Fibroblast of skin of back (primary cell): ENCODE data around the gene BMAL2.
A peak's percentile ranks its signal among the peaks of the same experiment; 100 is the strongest.

ENCODE experiments used
- DNase-seq: peaks from one replicate; pipeline ENCODE4 v3.0.0-alpha.2; 2013

BMAL2 gene

DNA sequence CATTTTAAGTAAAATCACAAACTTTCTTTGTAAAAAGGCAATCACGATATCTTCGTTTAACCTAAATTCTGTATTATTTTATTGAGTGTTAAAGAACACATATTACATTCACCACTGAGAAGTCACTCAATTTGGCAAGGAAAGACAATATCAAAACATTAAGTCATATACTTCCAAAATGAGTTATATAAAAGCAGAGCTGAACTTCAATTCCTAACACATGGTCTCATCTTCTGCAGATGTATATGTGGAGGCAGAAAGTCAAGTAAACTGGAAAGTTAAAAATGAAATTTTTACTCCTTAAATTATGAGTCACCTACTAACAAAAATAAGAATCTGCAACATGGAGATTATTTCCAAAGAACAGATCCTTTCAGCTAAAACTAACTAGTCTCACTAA, 28.7 kb downstream of the BMAL2 start:
- DNase-seq = peak; percentile 82

DNA sequence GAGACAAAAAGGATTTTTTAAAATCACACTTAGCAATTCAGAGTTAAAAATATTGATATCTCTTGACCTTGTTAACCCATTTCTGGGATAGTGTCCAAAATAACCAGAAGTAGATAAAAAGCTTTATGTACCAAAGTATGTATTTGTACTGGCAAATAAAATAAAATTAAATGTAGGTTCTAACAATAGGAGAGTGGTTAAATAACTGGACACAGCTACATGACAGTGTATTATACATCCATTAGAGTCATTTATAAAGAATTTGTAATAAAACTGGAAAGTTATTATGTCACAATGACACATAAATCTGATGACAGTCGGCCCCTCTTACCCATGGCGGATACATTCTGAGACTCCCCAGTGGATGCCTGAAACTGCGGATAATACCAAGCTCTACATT, 34.0 kb downstream of the BMAL2 start:
- DNase-seq = peak; percentile 38

DNA sequence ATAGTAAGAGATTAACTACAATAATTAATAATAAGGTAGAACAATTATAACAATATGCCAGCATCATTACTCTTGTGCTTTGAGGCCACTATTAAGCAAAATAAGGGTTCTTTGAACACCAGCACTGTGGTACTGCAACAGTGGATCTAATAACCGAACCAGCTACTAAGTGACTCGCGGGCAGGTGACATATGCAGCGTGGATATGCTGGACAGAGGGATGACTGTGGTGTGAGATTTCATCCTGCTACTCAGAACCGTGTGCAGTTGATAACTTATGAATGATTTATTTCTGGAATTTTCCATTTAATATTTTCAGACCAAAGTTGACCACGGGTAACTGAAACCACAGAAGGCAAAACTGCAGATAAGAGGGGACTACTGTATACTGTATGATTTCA, 34.4 kb downstream of the BMAL2 start:
- no peak for DNase-seq

DNA sequence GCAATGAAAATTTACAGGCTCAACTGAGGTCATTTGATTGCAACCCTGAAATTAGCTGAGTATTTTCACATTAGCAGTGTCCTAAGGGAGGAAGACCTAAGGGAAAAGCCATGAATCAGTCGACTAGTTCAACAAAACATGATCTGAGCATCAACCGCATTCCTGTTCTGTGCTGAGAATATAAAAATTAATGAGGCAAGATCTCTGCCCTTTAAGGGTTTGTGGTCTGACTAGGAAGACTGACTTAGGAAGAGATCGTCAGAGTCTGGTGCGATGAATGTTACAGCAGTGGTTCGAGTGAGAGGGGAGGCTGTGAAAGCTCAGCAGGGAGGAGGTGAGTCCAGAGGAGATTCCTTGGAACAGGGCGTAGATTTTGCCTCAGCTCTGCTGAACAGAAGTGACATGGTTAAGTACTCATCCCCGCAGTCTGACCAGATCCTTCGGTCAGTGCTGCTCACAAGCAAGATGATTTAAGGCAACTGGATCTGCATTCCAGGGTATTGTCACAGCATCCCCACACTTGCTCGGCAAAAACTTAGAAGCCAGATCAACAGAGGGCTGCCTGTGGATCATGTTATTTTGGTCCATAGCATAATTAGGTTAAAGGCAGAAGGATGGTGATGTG, 49.6 kb downstream of the BMAL2 start:
- peak; percentile 12 for DNase-seq
